ENCODE data around the gene DBNDD2. TPM values are rescaled to one million over a fixed set of nuclear protein-coding genes. Genes with fewer than 3 reads are reported as not detected.

The DBNDD2 gene
- total RNA-seq, 2 experiments from 2014 or later, result 13.2 to 15.7 TPM

DNA sequence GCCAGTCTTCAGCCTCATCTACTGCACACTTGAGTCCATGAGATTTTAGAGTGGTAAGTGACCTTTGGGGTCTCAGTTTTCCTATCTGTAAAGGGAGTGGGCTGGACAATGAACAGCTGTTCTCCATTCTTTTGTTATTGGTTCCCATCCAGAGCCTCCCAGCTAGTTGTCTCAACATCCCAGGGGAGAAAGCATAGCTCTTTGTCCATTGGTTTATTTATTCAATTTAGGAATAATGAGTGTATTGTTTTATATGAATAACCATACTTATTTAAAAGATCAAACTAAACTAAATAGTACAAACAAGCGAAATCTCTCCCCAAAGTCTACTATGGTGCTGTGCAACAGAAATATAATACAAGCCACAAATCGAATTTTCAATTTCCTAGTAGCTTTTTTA, 21.5 kb downstream of the DBNDD2 start:
- H3K9me3 Mint-ChIP-seq, result no peaks in the 10 kb centered on the region
- no peaks in the 10 kb centered on the region for H3K27me3 Mint-ChIP-seq
- H3K36me3 ChIP-seq (ENCODE audit: insufficient read depth, low read length), result peaks cover 22% of the 10 kb centered on the region
- intact Hi-C loops (cut with DNase I, micrococcal nuclease), result no loop called here
- ATAC-seq (ENCODE audit: poor library complexity) (no peak), DNase-seq (no peak)
- H3K4me3 ChIP-seq (ENCODE audit: low read length), result no peak overlapping the region
- no peak overlapping the region for H3K4me3 Mint-ChIP-seq
- ChIA-PET POLR2A (interaction anchor here (1.2 to 3.8 kb wide), 2 partner anchors 14 to 56 kb away, joined by 6 to 13 read pairs; partner anchors contain the start of gene PIGT), CTCF (interaction anchor here (1.2 kb wide), 1 partner anchor 56 kb away, joined by 3 read pairs; no protein-coding TSS in a partner anchor)
- no peak overlapping the region for H3K27ac ChIP-seq (ENCODE audit: low read depth in 1 of 2, low read length in 2 of 2)
- no peaks in the 10 kb centered on the region for H3K4me1 ChIP-seq (ENCODE audit: insufficient read depth, low read length)
- TF ChIP-seq, protein P1, sequence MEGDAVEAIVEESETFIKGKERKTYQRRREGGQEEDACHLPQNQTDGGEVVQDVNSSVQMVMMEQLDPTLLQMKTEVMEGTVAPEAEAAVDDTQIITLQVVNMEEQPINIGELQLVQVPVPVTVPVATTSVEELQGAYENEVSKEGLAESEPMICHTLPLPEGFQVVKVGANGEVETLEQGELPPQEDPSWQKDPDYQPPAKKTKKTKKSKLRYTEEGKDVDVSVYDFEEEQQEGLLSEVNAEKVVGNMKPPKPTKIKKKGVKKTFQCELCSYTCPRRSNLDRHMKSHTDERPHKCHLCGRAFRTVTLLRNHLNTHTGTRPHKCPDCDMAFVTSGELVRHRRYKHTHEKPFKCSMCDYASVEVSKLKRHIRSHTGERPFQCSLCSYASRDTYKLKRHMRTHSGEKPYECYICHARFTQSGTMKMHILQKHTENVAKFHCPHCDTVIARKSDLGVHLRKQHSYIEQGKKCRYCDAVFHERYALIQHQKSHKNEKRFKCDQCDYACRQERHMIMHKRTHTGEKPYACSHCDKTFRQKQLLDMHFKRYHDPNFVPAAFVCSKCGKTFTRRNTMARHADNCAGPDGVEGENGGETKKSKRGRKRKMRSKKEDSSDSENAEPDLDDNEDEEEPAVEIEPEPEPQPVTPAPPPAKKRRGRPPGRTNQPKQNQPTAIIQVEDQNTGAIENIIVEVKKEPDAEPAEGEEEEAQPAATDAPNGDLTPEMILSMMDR (IDR thresholded peaks at IDR 0.05), result no peak
- no peak overlapping the region for H3K27ac Mint-ChIP-seq
- H3K9me3 ChIP-seq (ENCODE audit: control insufficient read depth in 1 of 2, insufficient read depth in 1 of 2, low read length in 2 of 2), result no peaks in the 10 kb centered on the region
- H3K36me3 Mint-ChIP-seq (ENCODE audit: low read depth), result peaks cover 42% of the 10 kb centered on the region
- no peaks in the 10 kb centered on the region for H3K27me3 ChIP-seq (ENCODE audit: control insufficient read depth in 1 of 2, insufficient read depth in 2 of 2, low read length in 2 of 2)
- H3K4me1 Mint-ChIP-seq (ENCODE audit: low read depth), result no peaks in the 10 kb centered on the region

DNA sequence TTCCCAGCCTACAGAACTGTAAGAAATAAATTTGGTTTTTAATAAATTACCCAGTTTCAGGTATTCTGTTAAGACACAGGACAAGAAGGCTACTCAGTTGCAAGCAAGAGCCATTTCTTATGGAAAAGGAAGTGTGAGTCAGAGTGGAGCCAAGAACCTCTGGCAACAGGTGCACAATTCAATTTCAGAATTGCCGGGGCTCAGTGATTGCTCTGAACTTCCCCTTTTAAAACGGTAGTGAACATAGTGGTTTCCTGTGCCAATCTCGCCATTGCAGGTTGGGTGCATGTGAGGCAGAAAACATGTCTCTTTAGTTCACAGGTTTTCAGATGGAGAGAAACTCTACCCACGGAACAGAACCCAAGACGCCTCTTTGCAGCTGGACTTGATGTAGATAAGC, 24.2 kb downstream of the DBNDD2 start:
- H3K27ac ChIP-seq (ENCODE audit: low read depth in 1 of 2, low read length in 2 of 2), result no peak overlapping the region
- ChIA-PET POLR2A (interaction anchor here (1.0 kb wide), 1 partner anchor 16 kb away, joined by 6 read pairs; the partner anchor contains the start of gene PIGT), CTCF (interaction anchor here (0.5 to 2.0 kb wide), 2 partner anchors 15 to 20 kb away, joined by 3 to 4 read pairs; no protein-coding TSS in a partner anchor)
- Mint-ChIP-seq H3K4me1 (ENCODE audit: low read depth) (peaks cover 7% of the 10 kb centered on the region), H3K27me3 (no peaks in the 10 kb centered on the region), H3K9me3 (no peaks in the 10 kb centered on the region), H3K4me3 (no peak overlapping the region), H3K36me3 (ENCODE audit: low read depth) (peaks cover 17% of the 10 kb centered on the region), H3K27ac (no peak overlapping the region)
- intact Hi-C loops (cut with DNase I, micrococcal nuclease), result no loop called here
- H3K27me3 ChIP-seq (ENCODE audit: control insufficient read depth in 1 of 2, insufficient read depth in 2 of 2, low read length in 2 of 2), result no peaks in the 10 kb centered on the region
- no peak overlapping the region for H3K4me3 ChIP-seq (ENCODE audit: low read length)
- H3K9me3 ChIP-seq (ENCODE audit: control insufficient read depth in 1 of 2, insufficient read depth in 1 of 2, low read length in 2 of 2), result no peaks in the 10 kb centered on the region
- peak in 2 of 14 experiments; percentile 30 to 61 for DNase-seq
- H3K4me1 ChIP-seq (ENCODE audit: insufficient read depth, low read length), result peaks cover 9% of the 10 kb centered on the region
- ATAC-seq (ENCODE audit: poor library complexity), result no peak
- peaks cover 6% of the 10 kb centered on the region for H3K36me3 ChIP-seq (ENCODE audit: insufficient read depth, low read length)
- TF ChIP-seq, protein P1 (IDR thresholded peaks at IDR 0.05), result no peak

DNA sequence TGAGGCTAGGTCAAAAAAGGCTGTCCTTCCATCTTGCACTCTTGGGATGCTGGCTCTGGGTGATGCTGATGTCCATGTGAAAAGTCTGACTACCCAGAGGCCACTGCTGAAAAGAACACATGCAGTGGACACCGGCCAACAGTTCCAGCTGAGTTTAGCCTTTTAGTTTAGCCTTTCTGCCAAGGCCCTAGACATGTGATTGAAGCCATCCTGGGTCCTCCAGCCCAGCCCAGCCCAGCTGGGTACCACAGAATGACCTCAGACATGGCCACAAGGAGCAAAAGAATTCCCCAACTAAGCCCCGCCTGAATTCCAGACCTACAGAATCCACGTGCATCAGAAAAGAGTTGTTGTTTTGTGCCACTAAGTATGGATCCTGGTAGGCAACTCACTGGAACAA, 25.2 kb downstream of the DBNDD2 start:
- TF ChIP-seq, protein P1 (IDR thresholded peaks at IDR 0.05), result no peak
- intact Hi-C loops (cut with DNase I, micrococcal nuclease), result no loop called here
- ChIA-PET CTCF (no interaction called here), POLR2A (no interaction called here)
- ATAC-seq (ENCODE audit: poor library complexity), result no peak
- Histone ChIP-seq H3K27me3 (ENCODE audit: control insufficient read depth in 1 of 2, insufficient read depth in 2 of 2, low read length in 2 of 2) (no peaks in the 10 kb centered on the region), H3K27ac (ENCODE audit: low read depth in 1 of 2, low read length in 2 of 2) (no peak overlapping the region), H3K9me3 (ENCODE audit: control insufficient read depth in 1 of 2, insufficient read depth in 1 of 2, low read length in 2 of 2) (no peaks in the 10 kb centered on the region), H3K4me3 (ENCODE audit: low read length) (no peak overlapping the region), H3K36me3 (ENCODE audit: insufficient read depth, low read length) (no peaks in the 10 kb centered on the region), H3K4me1 (ENCODE audit: insufficient read depth, low read length) (peaks cover 9% of the 10 kb centered on the region)
- peaks cover 6% of the 10 kb centered on the region for H3K36me3 Mint-ChIP-seq (ENCODE audit: low read depth)
- no peak for DNase-seq
- H3K27ac Mint-ChIP-seq, result no peak overlapping the region
- no peaks in the 10 kb centered on the region for H3K9me3 Mint-ChIP-seq
- H3K27me3 Mint-ChIP-seq, result no peaks in the 10 kb centered on the region
- no peak overlapping the region for H3K4me3 Mint-ChIP-seq
- peaks cover 7% of the 10 kb centered on the region for H3K4me1 Mint-ChIP-seq (ENCODE audit: low read depth)

Data from CD4-positive, alpha-beta T cell (primary cell).